MM.1S (cell line): ENCODE results near the gene CCDC102A.
A peak's percentile ranks its signal among the peaks of the same experiment; 100 is the strongest.

Experiments
- DNase-seq: peaks from one replicate; pipeline ENCODE4 v3.0.0-alpha.2; 2015
- H2AFZ ChIP-seq: fragments of 300-600 bp; sonication (generic); 2 replicates; pipeline ENCODE4 v1.6.0; 2016; ENCODE audit warnings: antibody characterized with exemption, low read length
- H3F3A ChIP-seq: fragments of 300-600 bp; sonication (generic); 2 replicates; pipeline ENCODE4 v1.6.1; 2016; ENCODE audit warnings: mild to moderate bottlenecking, antibody characterized with exemption, low read length, moderate library complexity, mixed read lengths; ENCODE audit not compliant: insufficient read depth
- H3K27ac ChIP-seq: fragments of 300-600 bp; sonication (generic); 2 replicates; pipeline ENCODE4 v1.5.1; 2016; ENCODE audit warnings: mild to moderate bottlenecking, low read length
- H3K27me3 ChIP-seq: fragments of 300-600 bp; sonication (generic); replicated peaks from 2 replicates; pipeline ENCODE4 v1.6.0; 2016; ENCODE audit warnings: low read length; ENCODE audit not compliant: insufficient read depth
- H3K36me3 ChIP-seq: fragments of 300-600 bp; sonication (generic); replicated peaks from 2 replicates; pipeline ENCODE4 v1.6.1; 2016; ENCODE audit warnings: mild to moderate bottlenecking, low read length, mixed read lengths; ENCODE audit not compliant: insufficient read depth
- H3K4me1 ChIP-seq: fragments of 300-600 bp; sonication (generic); 2 replicates; pipeline ENCODE4 v1.6.1; 2016; ENCODE audit warnings: low read length, mixed read lengths
- H3K4me2 ChIP-seq: fragments of 300-600 bp; sonication (generic); 2 replicates; pipeline ENCODE4 v1.6.0; 2016; ENCODE audit warnings: low read depth, low read length
- H3K4me3 ChIP-seq: fragments of 300-600 bp; sonication (generic); 2 replicates; pipeline ENCODE4 v1.5.1; 2016; ENCODE audit warnings: low read length, mixed read lengths
- H3K79me2 ChIP-seq: fragments of 300-600 bp; sonication (generic); 2 replicates; pipeline ENCODE4 v1.6.1; 2016; ENCODE audit warnings: mixed run types, low read length, mixed read lengths
- H3K9ac ChIP-seq: fragments of 300-600 bp; sonication (generic); 2 replicates; pipeline ENCODE4 v1.6.1; 2016; ENCODE audit warnings: low read length, mixed read lengths
- H3K9me2 ChIP-seq: fragments of 300-600 bp; sonication (generic); replicated peaks from 2 replicates; pipeline ENCODE4 v1.6.1; 2016; ENCODE audit warnings: mild to moderate bottlenecking, low read length, mixed read lengths; ENCODE audit not compliant: insufficient read depth
- H3K9me3 ChIP-seq: fragments of 300-600 bp; sonication (generic); replicated peaks from 2 replicates; pipeline ENCODE4 v1.6.1; 2016; ENCODE audit warnings: mild to moderate bottlenecking, low read length, mixed read lengths; ENCODE audit not compliant: insufficient read depth
- H4K20me1 ChIP-seq: fragments of 300-600 bp; sonication (generic); 2 replicates; pipeline ENCODE4 v1.6.1; 2016; ENCODE audit warnings: mild to moderate bottlenecking, low read length, moderate library complexity, mixed read lengths; ENCODE audit not compliant: insufficient read depth
- CTCF ChIP-seq: fragments of 300-600 bp; sonication (generic); IDR thresholded peaks from 2 replicates; pipeline ENCODE4 v1.5.1; 2016; ENCODE audit warnings: antibody characterized with exemption, low read length, mixed read lengths
- EZH2 ChIP-seq: fragments of 300-600 bp; sonication (generic); optimal IDR thresholded peaks from 2 replicates; pipeline ENCODE3; 2017; ENCODE audit warnings: low read depth, mild to moderate bottlenecking, antibody characterized with exemption, low read length, mixed read lengths
- EZH2phosphoT487 ChIP-seq: fragments of 300-600 bp; sonication (generic); IDR thresholded peaks from 2 replicates; pipeline ENCODE4 v1.6.1; 2018; ENCODE audit warnings: antibody characterized with exemption, low read length

Gene CCDC102A

GRCh38 chr16:57486858-57487834, 49.2 kb downstream of the CCDC102A start:
- H3K27ac ChIP-seq, result no peak overlapping the region

GRCh38 chr16:57485916-57486857, 50.2 kb downstream of the CCDC102A start, which contains the start of gene DOK4:
TSS of gene DOK4 (minus strand) at chr16:57486493. CDS start at chr16:57479507, 6,986 bp downstream.
- TF ChIP-seq CTCF (no peak), EZH2phosphoT487 (no peak), EZH2 (no peak)
- Histone ChIP-seq H3K4me1 (peaks cover 4% of the 10 kb centered on the region; the same call in 1 of the 2 replicates), H2AFZ (peak within 1 kb of the TSS; percentile 91), H3K79me2 (no peaks in the 10 kb centered on the region), H4K20me1 (no peaks in the 10 kb centered on the region), H3K9ac (peak within 1 kb of the TSS; percentile 49; the same call in 1 of the 2 replicates), H3K36me3 (no peaks in the 10 kb centered on the region), H3K9me3 (no peaks in the 10 kb centered on the region), H3K9me2 (no peaks in the 10 kb centered on the region), H3K4me2 (peak within 1 kb of the TSS; percentile 99), H3K27ac (no peak within 1 kb of the TSS), H3K4me3 (peak within 1 kb of the TSS; percentile 64), H3K27me3 (0 out of 2 replicates have a peak, but pooled peaks cover 2% of the 10 kb centered on the region), H3F3A (no peaks in the 10 kb centered on the region)
- peak; percentile 71 for DNase-seq

More at GRCh38 chr16:57486858-57487834, 49.2 kb downstream of the CCDC102A start:
- no peaks in the 10 kb centered on the region for H3F3A ChIP-seq
- no peaks in the 10 kb centered on the region for H4K20me1 ChIP-seq
- peak overlapping the region; percentile 91 for H2AFZ ChIP-seq
- no peak for DNase-seq
- H3K9me2 ChIP-seq, result no peaks in the 10 kb centered on the region
- H3K4me2 ChIP-seq, result peak overlapping the region; percentile 76; the same call in 1 of the 2 replicates
- no peaks in the 10 kb centered on the region for H3K27me3 ChIP-seq
- peaks cover 4% of the 10 kb centered on the region; the same call in 1 of the 2 replicates for H3K4me1 ChIP-seq
- H3K36me3 ChIP-seq, result no peaks in the 10 kb centered on the region
- no peaks in the 10 kb centered on the region for H3K79me2 ChIP-seq
- no peaks in the 10 kb centered on the region for H3K9me3 ChIP-seq
- peak overlapping the region; percentile 42; the same call in 1 of the 2 replicates for H3K4me3 ChIP-seq
- TF ChIP-seq EZH2 (no peak), EZH2phosphoT487 (no peak), CTCF (no peak)
- no peak overlapping the region for H3K9ac ChIP-seq
